PFSK-1 (cell line): ENCODE measurements around the gene GAL3ST2.

Experiments used
- FOXP2 ChIP-seq: optimal IDR thresholded peaks from 2 replicates; pipeline ENCODE3; 2011; ENCODE audit warnings: borderline replicate concordance, control low read depth, inconsistent platforms; ENCODE audit not compliant: insufficient read depth; ENCODE audit errors: extremely low read length, extremely low read depth
- POLR2AphosphoS5 ChIP-seq: IDR thresholded peaks from 2 replicates; pipeline ENCODE4 v1.6.1; 2012; ENCODE audit warnings: low read depth, mild to moderate bottlenecking, control low read depth, low read length, moderate library complexity
- REST ChIP-seq, 2 experiments: IDR thresholded peaks; 2 replicates each; pipeline versions ENCODE4 v1.6.1 to v1.8.0; 2011 to 2012; ENCODE audit warnings: low read depth in 2 of 2, low read length in 2 of 2, control low read depth in 1 of 2, inconsistent platforms in 1 of 2, mild to moderate bottlenecking in 1 of 2, moderate library complexity in 1 of 2; ENCODE audit not compliant: insufficient read depth in 1 of 2
- SIN3A ChIP-seq: IDR thresholded peaks from 2 replicates; pipeline ENCODE4 v1.6.1; 2012; ENCODE audit warnings: mild to moderate bottlenecking, low read length, moderate library complexity, borderline replicate concordance; ENCODE audit not compliant: insufficient read depth
- TAF1 ChIP-seq: IDR thresholded peaks from 2 replicates; pipeline ENCODE4 v1.6.1; 2012; ENCODE audit warnings: low read length, control low read depth, borderline replicate concordance; ENCODE audit not compliant: insufficient read depth

Gene GAL3ST2

GRCh38 chr2:241751776-241752175 is 24.8 kb upstream of the GAL3ST2 start:
- TF ChIP-seq FOXP2 (no peak), SIN3A (no peak)

GRCh38 chr2:241752253-241752652 is 24.4 kb upstream of the GAL3ST2 start:
- TF ChIP-seq REST (IDR thresholded peaks at IDR 0.05; ENCODE audit: insufficient read depth in 1 of 2, low read depth in 2 of 2, low read length in 2 of 2) (no peak), SIN3A (no peak), FOXP2 (no peak), POLR2AphosphoS5 (no peak)

- no peak for TF ChIP-seq SIN3A
- TF ChIP-seq FOXP2 = no peak
- TF ChIP-seq POLR2AphosphoS5 = no peak
- no peak for TF ChIP-seq REST (IDR thresholded peaks at IDR 0.05; ENCODE audit: insufficient read depth in 1 of 2, low read depth in 2 of 2, low read length in 2 of 2)
- TF ChIP-seq TAF1 = no peak
These were observed 23.8 kb upstream of the GAL3ST2 start for GRCh38 chr2:241752689-241753276.

- TF ChIP-seq REST (IDR thresholded peaks at IDR 0.05; ENCODE audit: insufficient read depth in 1 of 2, low read depth in 2 of 2, low read length in 2 of 2) (no peak), TAF1 (no peak), POLR2AphosphoS5 (no peak), FOXP2 (no peak), SIN3A (no peak)
These were observed 23.1 kb upstream of the GAL3ST2 start for GRCh38 chr2:241753493-241753892.

GRCh38 chr2:241754042-241754441 is 22.6 kb upstream of the GAL3ST2 start:
- no peak for TF ChIP-seq SIN3A
- TF ChIP-seq TAF1 = no peak
- TF ChIP-seq REST (IDR thresholded peaks at IDR 0.05; ENCODE audit: insufficient read depth in 1 of 2, low read depth in 2 of 2, low read length in 2 of 2) = no peak
- TF ChIP-seq FOXP2 = no peak
